ENCODE measurements around the gene RP9.

GRCh38 chr7:33079763-33080690 lies 29.2 kb downstream of the RP9 start:
- TF ChIP-seq HNRNPLL (IDR thresholded peaks at IDR 0.05; ENCODE audit: low read depth, low read length, poor library complexity, severe bottlenecking) (no peak), ZNF175 (CRISPR knock-in tag; IDR thresholded peaks at IDR 0.05; ENCODE audit: low read depth) (no peak), KLF1 (tag; IDR thresholded peaks at IDR 0.05) (no peak), SNRNP70 (optimal IDR thresholded peaks at IDR 0.05; ENCODE audit: low read depth, low read length) (no peak), UBTF (IDR thresholded peaks at IDR 0.05; ENCODE audit: borderline replicate concordance in 1 of 2, low read depth in 2 of 2, low read length in 2 of 2) (no peak), EGR1 (conservative IDR thresholded peaks at IDR 0.05) (no peak), JUNB (CRISPR knock-in tag; conservative IDR thresholded peaks at IDR 0.05) (no peak), NEUROD1 (IDR thresholded peaks at IDR 0.05; ENCODE audit: borderline replicate concordance, low read depth, low read length, partially characterized antibody) (no peak), FOS (IDR thresholded peaks at IDR 0.05; ENCODE audit: extremely low read depth, insufficient read length) (no peak)
- TF ChIP-seq, protein P1, sequence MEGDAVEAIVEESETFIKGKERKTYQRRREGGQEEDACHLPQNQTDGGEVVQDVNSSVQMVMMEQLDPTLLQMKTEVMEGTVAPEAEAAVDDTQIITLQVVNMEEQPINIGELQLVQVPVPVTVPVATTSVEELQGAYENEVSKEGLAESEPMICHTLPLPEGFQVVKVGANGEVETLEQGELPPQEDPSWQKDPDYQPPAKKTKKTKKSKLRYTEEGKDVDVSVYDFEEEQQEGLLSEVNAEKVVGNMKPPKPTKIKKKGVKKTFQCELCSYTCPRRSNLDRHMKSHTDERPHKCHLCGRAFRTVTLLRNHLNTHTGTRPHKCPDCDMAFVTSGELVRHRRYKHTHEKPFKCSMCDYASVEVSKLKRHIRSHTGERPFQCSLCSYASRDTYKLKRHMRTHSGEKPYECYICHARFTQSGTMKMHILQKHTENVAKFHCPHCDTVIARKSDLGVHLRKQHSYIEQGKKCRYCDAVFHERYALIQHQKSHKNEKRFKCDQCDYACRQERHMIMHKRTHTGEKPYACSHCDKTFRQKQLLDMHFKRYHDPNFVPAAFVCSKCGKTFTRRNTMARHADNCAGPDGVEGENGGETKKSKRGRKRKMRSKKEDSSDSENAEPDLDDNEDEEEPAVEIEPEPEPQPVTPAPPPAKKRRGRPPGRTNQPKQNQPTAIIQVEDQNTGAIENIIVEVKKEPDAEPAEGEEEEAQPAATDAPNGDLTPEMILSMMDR (IDR thresholded peaks at IDR 0.05 in 2 of 3, conservative IDR thresholded peaks at IDR 0.05 in 1 of 3; ENCODE audit: insufficient read depth in 2 of 3, low read depth in 1 of 3, low read length in 3 of 3), result no peak
